DMS53 (cell line): ENCODE measurements around the gene SLC25A36.
"Not testable (repeated sequence)": the region's sequence is repeated elsewhere in the genome, so short reads cannot be mapped to it uniquely, and the experiment has no call there.

Source experiments
- DNase-seq: peaks from one replicate; lab custom pipeline; 2025; lab: John Stamatoyannopoulos, UW

SLC25A36 gene

GRCh38 chr3:140931801-140932200, 9.8 kb upstream of the SLC25A36 start:
- no peak for DNase-seq

GRCh38 chr3:140933109-140933508, 8.5 kb upstream of the SLC25A36 start:
- no peak for DNase-seq

GRCh38 chr3:140933552-140933951, 8.1 kb upstream of the SLC25A36 start:
- DNase-seq = no peak

- not testable (repeated sequence) for DNase-seq
Observed at GRCh38 chr3:140939305-140939704, 2.3 kb upstream of the SLC25A36 start.

- no peak for DNase-seq
Observed at GRCh38 chr3:140941090-140941433, 574 bp upstream of the SLC25A36 start.

GRCh38 chr3:140942221-140943104, 827 bp downstream of the SLC25A36 start:
- peak; percentile 71 for DNase-seq

- DNase-seq = no peak
Observed at GRCh38 chr3:140943781-140944552, 2.3 kb downstream of the SLC25A36 start.

GRCh38 chr3:140948460-140949249, 7.0 kb downstream of the SLC25A36 start:
- DNase-seq = no peak

- DNase-seq = no peak
Observed at GRCh38 chr3:140950144-140950543, 8.5 kb downstream of the SLC25A36 start.

- no peak for DNase-seq
Observed at GRCh38 chr3:140950863-140951262, 9.2 kb downstream of the SLC25A36 start.

GRCh38 chr3:140951750-140952149, 10.1 kb downstream of the SLC25A36 start:
- not testable (repeated sequence) for DNase-seq

GRCh38 chr3:140953028-140953960, 11.7 kb downstream of the SLC25A36 start:
- DNase-seq = peak; percentile 44

- no peak for DNase-seq
Observed at GRCh38 chr3:140954576-140954975, 12.9 kb downstream of the SLC25A36 start.

GRCh38 chr3:140955645-140956044, 14.0 kb downstream of the SLC25A36 start:
- DNase-seq = no peak

- DNase-seq = peak; percentile 8
Observed at GRCh38 chr3:140956058-140956835, 14.6 kb downstream of the SLC25A36 start.

- peak; percentile 53 for DNase-seq
Observed at GRCh38 chr3:140972833-140973232, 31.2 kb downstream of the SLC25A36 start.

GRCh38 chr3:140974900-140975299, 33.3 kb downstream of the SLC25A36 start:
- DNase-seq = peak; percentile 47

- DNase-seq = no peak
Observed at GRCh38 chr3:140980663-140981062, 39.0 kb downstream of the SLC25A36 start.

GRCh38 chr3:140987792-140988191, 46.2 kb downstream of the SLC25A36 start:
- not testable (repeated sequence) for DNase-seq

GRCh38 chr3:140994316-140994715, 52.7 kb downstream of the SLC25A36 start:
- no peak for DNase-seq
